Activated B cell treated with CpG ODN at 0.5 μM for 24 hours (primary cell): ENCODE measurements around the gene SPATA17. TPM values are rescaled to one million over a fixed set of nuclear protein-coding genes. Genes with fewer than 3 reads are reported as not detected.

ENCODE experiments used
- ATAC-seq: fragments of 200-7000 bp; cut with Tn5 transposase; one replicate; pipeline ENCODE4 v1.10.0; 2021; ENCODE audit warnings: low read depth, mild to moderate bottlenecking, moderate library complexity
- CTCF ChIA-PET: fragments of 350-600 bp; sonication (Branson Sonifier 250); formaldehyde crosslinking; loops from one replicate; lab custom pipeline; 2021; ENCODE audit warnings: antibody characterized with exemption; lab: Charles Lee
- POLR2A ChIA-PET: fragments of 350-600 bp; sonication (Branson Sonifier 250); formaldehyde crosslinking; loops from one replicate; lab custom pipeline; 2021; ENCODE audit warnings: antibody characterized with exemption; lab: Charles Lee
- DNase-seq: peaks from one replicate; pipeline ENCODE4 v3.0.0; 2022
- H3K27ac Mint-ChIP-seq: one replicate; pipeline ENCODE4 v1.8.0; 2020; ENCODE audit warnings: mixed read lengths
- H3K27me3 Mint-ChIP-seq: one replicate; pipeline ENCODE4 v1.8.0; 2021; ENCODE audit warnings: mixed read lengths
- H3K36me3 Mint-ChIP-seq: one replicate; pipeline ENCODE4 v1.8.0; 2021; ENCODE audit warnings: low read depth, mixed read lengths
- H3K4me1 Mint-ChIP-seq: one replicate; pipeline ENCODE4 v1.8.0; 2021; ENCODE audit warnings: mixed read lengths
- H3K4me3 Mint-ChIP-seq: one replicate; pipeline ENCODE4 v1.8.0; 2020; ENCODE audit warnings: mild to moderate bottlenecking, mixed read lengths
- H3K9me3 Mint-ChIP-seq: one replicate; pipeline ENCODE4 v1.8.0; 2020; ENCODE audit warnings: mixed read lengths
- CTCF ChIP-seq: fragments of 200-600 bp; IDR thresholded peaks from one replicate; pipeline ENCODE4 v1.8.0; 2022; ENCODE audit warnings: antibody characterized with exemption, mild to moderate bottlenecking
- intact Hi-C: fragments of 100-400 bp; cut with micrococcal nuclease; formaldehyde crosslinking; loops from one replicate; pipeline ENCODE4 v1.15.1; 2024
- total RNA-seq: library from RNA; stranded (reverse); gene quantifications from 2 replicates; pipeline ENCODE4 v1.2.3, GENCODE V29; 2022

The SPATA17 gene
- total RNA-seq, 1 donor from 2014 or later: not detected

- H3K4me1 Mint-ChIP-seq: no peaks in the 10 kb centered on the region
- no peaks in the 10 kb centered on the region for H3K27me3 Mint-ChIP-seq
- CTCF ChIA-PET: no interaction called here
- H3K4me3 Mint-ChIP-seq: no peak overlapping the region
- no peak for DNase-seq
- no peak overlapping the region for H3K27ac Mint-ChIP-seq
- POLR2A ChIA-PET: no interaction called here
- no peaks in the 10 kb centered on the region for H3K36me3 Mint-ChIP-seq
- intact Hi-C loops: no loop called here
- no peak for ATAC-seq
- H3K9me3 Mint-ChIP-seq: peaks cover 3% of the 10 kb centered on the region
- TF ChIP-seq CTCF: no peak
Observed at GRCh38 chr1:217837691-217838090, 206.5 kb downstream of the SPATA17 start.

DNA sequence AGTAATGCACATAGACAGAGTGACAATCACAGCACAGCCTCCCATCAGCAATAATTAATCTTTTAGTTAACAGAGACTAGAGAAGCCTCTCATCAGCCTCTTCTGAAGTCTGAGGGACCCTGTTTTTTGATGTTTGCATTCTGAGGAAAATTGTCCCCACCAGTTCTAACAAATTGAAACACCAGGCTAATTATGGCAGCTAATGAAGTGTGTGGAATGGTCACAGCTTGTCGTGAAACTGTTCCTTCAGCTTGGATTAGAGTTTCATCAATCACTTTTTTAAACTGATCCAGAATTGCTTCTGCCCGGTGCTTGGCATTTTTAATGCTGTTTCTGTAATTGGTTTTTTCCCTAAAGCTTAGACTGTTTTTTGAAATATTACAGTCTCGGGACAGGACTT lies 208.0 kb downstream of the SPATA17 start:
- Mint-ChIP-seq H3K27me3 (no peaks in the 10 kb centered on the region), H3K4me1 (no peaks in the 10 kb centered on the region), H3K27ac (no peak overlapping the region), H3K4me3 (no peak overlapping the region), H3K36me3 (no peaks in the 10 kb centered on the region), H3K9me3 (no peaks in the 10 kb centered on the region)
- POLR2A ChIA-PET: no interaction called here
- ATAC-seq (no peak), DNase-seq (no peak)
- intact Hi-C loops: no loop called here
- TF ChIP-seq CTCF: no peak
- CTCF ChIA-PET: no interaction called here

DNA sequence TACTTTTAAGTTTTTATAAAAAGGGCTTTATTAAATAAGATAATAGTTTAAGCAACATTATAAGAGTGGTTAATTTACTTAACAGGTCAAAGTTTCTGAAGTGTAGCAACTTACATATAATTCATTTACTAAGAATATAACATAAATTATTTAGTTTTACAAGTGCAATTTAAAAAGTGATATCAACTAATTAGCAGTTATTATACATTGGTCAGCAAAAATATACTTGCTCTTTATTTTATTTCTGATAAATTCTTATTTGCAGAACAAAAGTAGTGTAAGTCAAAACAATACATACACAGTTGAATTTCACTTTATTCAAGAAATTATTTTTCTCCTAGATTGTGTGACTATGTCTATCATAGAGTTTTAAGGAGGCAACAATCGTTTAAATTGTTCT lies 215.6 kb downstream of the SPATA17 start:
- DNase-seq: no peak
- Mint-ChIP-seq H3K27ac (no peak overlapping the region), H3K4me3 (no peak overlapping the region), H3K4me1 (no peaks in the 10 kb centered on the region), H3K27me3 (no peaks in the 10 kb centered on the region), H3K9me3 (no peaks in the 10 kb centered on the region), H3K36me3 (no peaks in the 10 kb centered on the region)
- ChIA-PET CTCF (no interaction called here), POLR2A (no interaction called here)
- TF ChIP-seq CTCF: no peak
- intact Hi-C loops: no loop called here
- ATAC-seq: no peak

DNA sequence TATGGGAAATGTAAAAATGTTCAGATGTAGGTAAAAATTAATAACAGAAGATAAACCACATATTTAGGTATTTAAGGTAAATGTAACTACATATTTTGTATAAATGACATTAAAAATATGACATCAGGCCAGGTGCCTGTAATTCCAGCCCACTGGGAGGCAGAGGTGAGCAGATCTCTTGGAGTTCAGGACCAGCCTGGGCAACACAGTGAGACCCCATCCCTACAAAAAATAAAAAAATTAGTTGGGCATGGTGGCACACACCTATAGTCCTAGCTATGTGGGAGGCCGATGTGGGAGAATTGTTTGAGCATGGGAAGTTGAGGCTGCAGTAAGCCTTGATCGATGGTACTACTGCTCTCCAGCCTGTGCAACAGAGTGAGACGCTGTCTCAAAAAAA lies 216.5 kb downstream of the SPATA17 start:
- Mint-ChIP-seq H3K36me3 (no peaks in the 10 kb centered on the region), H3K4me3 (no peak overlapping the region), H3K27me3 (no peaks in the 10 kb centered on the region), H3K27ac (no peak overlapping the region), H3K4me1 (no peaks in the 10 kb centered on the region), H3K9me3 (no peaks in the 10 kb centered on the region)
- DNase-seq: no peak
- POLR2A ChIA-PET: no interaction called here
- CTCF ChIA-PET: no interaction called here
- intact Hi-C loops: no loop called here
- no peak for TF ChIP-seq CTCF
- no peak for ATAC-seq

DNA sequence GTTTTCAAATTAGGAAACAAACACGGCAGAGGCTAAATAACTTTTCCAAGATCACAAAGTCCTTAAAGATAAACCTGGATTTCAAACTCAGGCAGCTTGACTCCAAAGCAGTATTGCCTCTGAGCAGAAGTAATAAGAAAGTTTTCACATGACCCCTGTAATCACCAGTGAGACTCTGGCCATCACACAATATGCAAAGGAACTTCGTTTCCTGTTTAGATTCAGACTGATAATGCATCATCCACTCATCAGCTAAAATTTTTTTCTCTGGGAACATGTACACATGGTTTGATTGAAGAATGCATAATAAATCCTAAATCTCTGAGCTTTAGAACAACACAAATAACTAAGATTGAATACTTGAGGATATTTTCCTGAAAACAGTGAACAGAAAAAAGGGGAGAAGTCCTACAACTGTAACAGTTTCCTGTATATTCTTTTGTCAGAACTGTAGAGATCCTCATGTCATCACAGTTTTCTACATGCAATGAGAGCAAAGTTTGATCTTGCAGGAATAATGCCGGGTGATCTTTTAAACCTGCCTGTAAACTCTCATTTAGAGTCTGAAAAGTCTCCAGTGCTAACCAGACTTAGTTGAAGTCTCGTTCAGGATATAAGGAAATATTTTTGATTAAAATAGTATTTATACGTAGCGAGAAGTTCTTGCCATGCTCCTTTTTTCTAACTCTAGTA lies 225.3 kb downstream of the SPATA17 start:
- H3K27ac Mint-ChIP-seq: no peak overlapping the region
- H3K36me3 Mint-ChIP-seq: no peaks in the 10 kb centered on the region
- TF ChIP-seq CTCF: no peak
- POLR2A ChIA-PET: no interaction called here
- H3K4me3 Mint-ChIP-seq: no peak overlapping the region
- CTCF ChIA-PET: no interaction called here
- ATAC-seq: no peak
- H3K4me1 Mint-ChIP-seq: no peaks in the 10 kb centered on the region
- no peaks in the 10 kb centered on the region for H3K27me3 Mint-ChIP-seq
- intact Hi-C loops: no loop called here
- peaks cover 7% of the 10 kb centered on the region for H3K9me3 Mint-ChIP-seq
- no peak for DNase-seq
